Endothelial cell of umbilical vein (primary cell): Measurements from ENCODE around the gene FBXL13. TPM values are rescaled to one million over a fixed set of nuclear protein-coding genes. Genes with fewer than 3 reads are reported as not detected.

Experiments
- Bru-seq: library from RNA; stranded (reverse); fragments of 400-500 nt; gene quantifications from one replicate; lab custom pipeline; 2021; lab: Mats Ljungman, UMichigan
- BruChase-seq, 2 experiments: library from RNA; stranded (reverse); fragments of 400-500 nt; gene quantifications; one replicate each; lab custom pipeline; 2021; lab: Mats Ljungman, UMichigan
- BruUV-seq: library from RNA; stranded (reverse); fragments of 400-500 nt; replicated peaks from 2 replicates; lab custom pipeline; 2021; lab: Mats Ljungman, UMichigan
- CTCF ChIA-PET: fragments of 300-600, 350-600 bp; sonication (Branson Sonifier 250); formaldehyde crosslinking; loops from one replicate; lab custom pipeline; 2021; ENCODE audit warnings: antibody characterized with exemption, inconsistent platforms; lab: Charles Lee
- POLR2A ChIA-PET: fragments of 300-600, 350-600 bp; sonication (Branson Sonifier 250); formaldehyde crosslinking; loops from one replicate; lab custom pipeline; 2021; ENCODE audit warnings: antibody characterized with exemption, inconsistent platforms; lab: Charles Lee
- DNase-seq: peaks from one replicate; pipeline ENCODE4 v3.0.0-alpha.2; 2011; ENCODE audit warnings: low read depth, low spot score
- FAIRE-seq: peaks from 2 replicates; lab custom pipeline; 2011; peaks lifted over from hg19 to GRCh38; lab: Jason Lieb, UNC
- H2AFZ ChIP-seq: 2 replicates; pipeline ENCODE4 v1.6.0; 2012; ENCODE audit warnings: low read depth, low read length, control low read depth, inconsistent platforms
- H3K27ac ChIP-seq: 2 replicates; pipeline ENCODE4 v1.5.1; 2011; ENCODE audit warnings: low read depth, mild to moderate bottlenecking, control low read depth, low read length, moderate library complexity; ENCODE audit not compliant: insufficient read depth
- H3K27me3 ChIP-seq, 2 experiments: 2 replicates each; pipeline versions ENCODE4 v1.6.0 to v1.6.1; 2011; ENCODE audit warnings: low read length in 2 of 2, mixed read lengths in 1 of 2; ENCODE audit not compliant: control insufficient read depth in 2 of 2, insufficient read depth in 2 of 2
- H3K36me3 ChIP-seq, 2 experiments: 2 replicates in 1 of 2; 3 replicates in 1 of 2; pipeline ENCODE4 v1.5.1; 2011; ENCODE audit warnings: low read length in 2 of 2, mild to moderate bottlenecking in 1 of 2, moderate library complexity in 1 of 2; ENCODE audit not compliant: control insufficient read depth in 2 of 2, insufficient read depth in 2 of 2; ENCODE audit errors: extremely low read depth in 1 of 2
- H3K4me1 ChIP-seq: 3 replicates; pipeline ENCODE4 v1.5.1; 2011; ENCODE audit warnings: mild to moderate bottlenecking, low read length; ENCODE audit not compliant: control insufficient read depth, insufficient read depth; ENCODE audit errors: extremely low read depth
- H3K4me2 ChIP-seq: 2 replicates; pipeline ENCODE4 v1.6.1; 2011; ENCODE audit warnings: low read length, control low read depth, mixed read lengths; ENCODE audit not compliant: insufficient read depth
- H3K4me3 ChIP-seq, 3 experiments: fragments of 200-600 bp in 1 of 3; sonication (generic), shearing (Covaris generic) in 1 of 3; replicated peaks in 1 of 3; 2 replicates each; pipeline ENCODE4 v1.5.1; 2011 to 2016; ENCODE audit warnings: control low read depth in 3 of 3, low read length in 3 of 3, mild to moderate bottlenecking in 2 of 3, inconsistent platforms in 1 of 3, low read depth in 1 of 3, moderate library complexity in 1 of 3; ENCODE audit not compliant: insufficient read depth in 1 of 3
- H3K79me2 ChIP-seq: 2 replicates; pipeline ENCODE4 v1.6.0; 2012; ENCODE audit warnings: low read length, inconsistent platforms; ENCODE audit not compliant: control insufficient read depth, insufficient read depth
- H3K9ac ChIP-seq: replicated peaks from 2 replicates; pipeline ENCODE3; 2011; ENCODE audit warnings: low read length, control low read depth; ENCODE audit not compliant: insufficient read depth; ENCODE audit errors: extremely low read depth
- H3K9me1 ChIP-seq: replicated peaks from 3 replicates; pipeline ENCODE4 v1.6.0; 2011; ENCODE audit warnings: mild to moderate bottlenecking, low read length; ENCODE audit not compliant: control insufficient read depth, insufficient read depth; ENCODE audit errors: extremely low read depth
- H3K9me3 ChIP-seq: replicated peaks from 2 replicates; pipeline ENCODE4 v1.5.1; 2012; ENCODE audit warnings: low read length, inconsistent platforms; ENCODE audit not compliant: control insufficient read depth, insufficient read depth
- H4K20me1 ChIP-seq: replicated peaks from 2 replicates; pipeline ENCODE3; 2011; ENCODE audit warnings: mild to moderate bottlenecking, low read length; ENCODE audit not compliant: control insufficient read depth, insufficient read depth; ENCODE audit errors: extremely low read depth
- CTCF ChIP-seq, 2 donors: IDR thresholded peaks; 1 replicate in 1 of 2; 2 replicates in 1 of 2; pipeline ENCODE4 v1.5.1; 2011; ENCODE audit warnings: low read length in 2 of 2, mild to moderate bottlenecking in 2 of 2, moderate library complexity in 2 of 2, control low read depth in 1 of 2, inconsistent platforms in 1 of 2, low read depth in 1 of 2; ENCODE audit not compliant: insufficient read depth in 1 of 2; ENCODE audit errors: extremely low read depth in 1 of 2
- EZH2 ChIP-seq: IDR thresholded peaks from 2 replicates; pipeline ENCODE4 v1.6.1; 2012; ENCODE audit warnings: borderline replicate concordance, low read depth, mild to moderate bottlenecking, moderate library complexity, low read length, inconsistent platforms; ENCODE audit not compliant: severe bottlenecking
- FOS ChIP-seq: IDR thresholded peaks from 2 replicates; pipeline ENCODE4 v1.6.1; 2011; ENCODE audit warnings: mild to moderate bottlenecking, low read length, moderate library complexity, borderline replicate concordance; ENCODE audit not compliant: insufficient read depth
- GATA2 ChIP-seq: IDR thresholded peaks from 2 replicates; pipeline ENCODE4 v1.7.0; 2011; ENCODE audit warnings: low read depth, mild to moderate bottlenecking, moderate library complexity, mixed read lengths, low read length; ENCODE audit not compliant: insufficient read length, insufficient read depth
- JUN ChIP-seq: IDR thresholded peaks from 2 replicates; pipeline ENCODE4 v1.6.1; 2011; ENCODE audit warnings: borderline replicate concordance, low read depth; ENCODE audit not compliant: insufficient read length, insufficient read depth
- MAX ChIP-seq: IDR thresholded peaks from 2 replicates; pipeline ENCODE4 v1.6.1; 2011; ENCODE audit not compliant: insufficient read depth, insufficient read length
- MYC ChIP-seq: IDR thresholded peaks from one replicate; pipeline ENCODE4 v1.6.1; 2011; ENCODE audit warnings: mild to moderate bottlenecking, low read depth, low read length
- POLR2A ChIP-seq: IDR thresholded peaks from 2 replicates; pipeline ENCODE4 v1.6.1; 2012; ENCODE audit warnings: low read depth, mild to moderate bottlenecking, control low read depth, low read length
- POLR2AphosphoS5 ChIP-seq: IDR thresholded peaks from 2 replicates; pipeline ENCODE4 v1.6.1; 2012; ENCODE audit warnings: low read depth, mild to moderate bottlenecking, control low read depth, low read length, moderate library complexity; ENCODE audit not compliant: insufficient read depth
- dilution Hi-C: fragments of 300-500 bp; cut with MboI; formaldehyde crosslinking; loops from one replicate; pipeline ENCODE4 v1.15.0; 2019; ENCODE audit warnings: low sequenced_read_pairs; ENCODE audit not compliant: extremely low pct_ligation_motif_present
- intact Hi-C: fragments of 100-400 bp; cut with micrococcal nuclease; formaldehyde crosslinking; loops from one replicate; pipeline ENCODE4 v1.10.0; 2022
- long read RNA-seq: library from polyadenylated mRNA; stranded (forward); transcript quantifications from one replicate; pipeline ENCODE4 v2.0.0, GENCODE V29; 2021
- polyA minus RNA-seq, 3 experiments: library from RNA; depleted of rRNA, polyadenylated mRNA; stranded (reverse); fragments of >200 nt; gene quantifications; 1 replicate in 1 of 3; 2 replicates in 2 of 3; pipeline ENCODE4 v1.2.3, GENCODE V29; 2011
- polyA plus RNA-seq, 4 experiments: library from polyadenylated mRNA; depleted of rRNA in 3 of 4; stranded (reverse) in 3 of 4; unstranded in 1 of 4; fragments of >200 nt; gene quantifications; 2 replicates each; pipeline versions ENCODE4 v1.2.1 to v1.2.3, GENCODE V29; 2011 to 2012; ENCODE audit warnings: missing spikeins in 1 of 4
- total RNA-seq: library from RNA; stranded (reverse); gene quantifications from 2 replicates; pipeline ENCODE4 v1.2.3, GENCODE V29; 2021

The FBXL13 gene
- total RNA-seq (4.6 and 5.2 TPM in 2 replicates), polyA plus RNA-seq (3.9 and 4.0 TPM in 2 replicates), polyA minus RNA-seq (13.0 and 20.7 TPM in 2 replicates), Bru-seq, nascent RNA (percentile 55 among the genes with signal in this experiment), BruChase-seq, experiment 1, labeled RNA remaining after a 6-hour chase (percentile 50 among the genes with signal in this experiment), BruChase-seq, experiment 2, labeled RNA remaining after a 2-hour chase (percentile 50 among the genes with signal in this experiment)
- polyA plus RNA-seq (2011; cell fraction: cytosol; rRNA removed), result 3.8 and 4.2 TPM in 2 replicates
- 7.8 and 8.3 TPM in 2 replicates for polyA plus RNA-seq (2011; cell fraction: nucleus; rRNA removed)
- 7.1 and 17.6 TPM in 2 replicates for polyA plus RNA-seq (2012)
- not detected for polyA minus RNA-seq (2011; cell fraction: cytosol; rRNA and poly(A)+ RNA removed)
- 35.0 and 49.6 TPM in 2 replicates for polyA minus RNA-seq (2011; cell fraction: nucleus; rRNA and poly(A)+ RNA removed)
- long read RNA-seq, partial matches to known transcripts, result 4 of 25 reads
- long read RNA-seq, other reads (novel, unspliced or antisense), result 21 of 25 reads

DNA sequence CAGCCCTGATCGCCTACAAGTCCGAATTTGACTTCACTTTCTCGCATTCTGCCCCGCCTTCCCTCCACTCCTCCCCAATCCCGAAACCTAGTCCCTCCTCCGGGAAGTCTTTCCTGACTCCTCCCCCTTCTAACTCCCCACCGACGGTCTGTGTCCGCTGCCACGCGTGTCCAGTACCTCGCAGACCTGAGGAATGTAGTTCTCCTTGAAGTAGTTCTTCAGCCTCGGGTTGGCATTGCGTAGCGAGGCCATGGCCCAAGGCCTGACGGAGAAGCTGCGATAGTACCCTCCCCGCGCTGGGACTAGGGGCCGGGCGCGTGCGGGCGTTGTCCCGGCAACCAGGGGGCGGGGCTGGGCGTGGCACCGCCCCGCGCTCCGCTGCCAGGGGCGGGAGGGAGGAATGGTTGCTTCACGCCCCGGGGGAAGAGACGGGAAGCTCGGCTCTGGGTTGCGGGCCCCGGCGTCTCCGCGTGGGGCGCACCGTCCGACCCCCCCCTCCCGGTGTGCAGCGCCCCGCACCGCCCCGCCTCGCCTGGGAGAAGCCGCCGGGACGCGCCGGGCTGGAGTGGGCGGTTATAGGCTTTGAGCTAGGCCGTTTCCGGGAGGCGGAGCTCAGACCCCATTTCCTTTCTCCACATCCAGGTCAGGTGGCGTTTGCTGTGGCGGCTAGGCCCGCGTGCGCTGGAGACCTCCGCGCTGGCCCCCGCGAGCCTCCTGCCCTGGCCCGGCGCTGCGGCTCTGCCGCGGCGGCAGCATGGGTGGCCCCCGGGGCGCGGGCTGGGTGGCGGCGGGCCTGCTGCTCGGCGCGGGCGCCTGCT, at the start of gene FBXL13, which contains the start of gene ARMC10:
FBXL13 (minus strand) TSS at position 278 of the 818 bp plus-strand sequence.
ARMC10 (plus strand) TSS at position 622 of the 818 bp plus-strand sequence; CDS start at position 755, 133 bp downstream.
- Histone ChIP-seq H3K4me3 (peak within 1 kb of the TSS; percentile 49 to 76 (median 65)), H3K27ac (peak within 1 kb of the TSS; percentile 40), H3K4me2 (peak within 1 kb of the TSS; percentile 91), H3K9me1 (no peaks in the 10 kb centered on the region), H3K9ac (peak within 1 kb of the TSS; percentile 92), H3K79me2 (peaks cover 29% of the 10 kb centered on the region), H3K4me1 (peaks cover 17% of the 10 kb centered on the region), H3K9me3 (no peaks in the 10 kb centered on the region), H3K27me3 (no peaks in the 10 kb centered on the region), H4K20me1 (no peaks in the 10 kb centered on the region), H3K36me3 (no peaks in the 10 kb centered on the region), H2AFZ (peak within 1 kb of the TSS; percentile 93)
- intact Hi-C loops, result loop anchor here (1.0 to 5.0 kb wide), 3 partner anchors 75 to 327 kb away; partner anchors contain the start of genes DNAJC2, FAM185A and NAPEPLD
- no TSS peak for BruUV-seq
- dilution Hi-C loops, result no loop called here
- TF ChIP-seq EZH2, result no peak
- no peak for TF ChIP-seq MYC
- TF ChIP-seq MAX, result peak; percentile 54
- peak in 1 of 2 donors; percentile 32 for TF ChIP-seq CTCF (IDR thresholded peaks at IDR 0.05; ENCODE audit: extremely low read depth in 1 of 2, insufficient read depth in 1 of 2, low read depth in 1 of 2, low read length in 2 of 2)
- peak; percentile 80 for TF ChIP-seq POLR2AphosphoS5
- no peak for TF ChIP-seq GATA2
- no peak for TF ChIP-seq FOS
- TF ChIP-seq JUN, result no peak
- TF ChIP-seq POLR2A, result peak; percentile 52
- ChIA-PET POLR2A (interaction anchor here (0.8 to 1.0 kb wide), 2 partner anchors 9 to 326 kb away, joined by 3 to 6 read pairs; partner anchors contain the start of gene FAM185A), CTCF (interaction anchor here (0.8 to 2.1 kb wide), 13 partner anchors 9 to 502 kb away, joined by 3 to 27 read pairs (median 5); partner anchors contain the start of genes FAM185A and NAPEPLD)
- FAIRE-seq, result peak; percentile 95
- peak; percentile 95 for DNase-seq
